Ovary (tissue), 9 donors: Measurements from ENCODE around the gene ABCC1. TPM values are rescaled to one million over a fixed set of nuclear protein-coding genes. Genes with fewer than 3 reads are reported as not detected.
"Not testable (repeated sequence)": the region's sequence is repeated elsewhere in the genome, so short reads cannot be mapped to it uniquely, and the experiment has no call there.

Experiments used
- DNase-seq, 5 donors: peaks; one replicate each; pipeline ENCODE4 v3.0.0-alpha.2; 2019 to 2020
- H3K27ac ChIP-seq, 2 donors: fragments of 200-600 bp; one replicate each; pipeline versions ENCODE4 v1.5.1 to v1.8.0; 2019 to 2022
- H3K27me3 ChIP-seq: fragments of 200-600 bp; one replicate; pipeline ENCODE4 v1.8.0; 2022
- H3K36me3 ChIP-seq: fragments of 200-600 bp; sonication (generic); one replicate; pipeline ENCODE4 v1.5.1; 2019
- H3K4me1 ChIP-seq: one replicate; pipeline ENCODE4 v1.8.1; 2013; ENCODE audit warnings: mild to moderate bottlenecking, moderate library complexity; ENCODE audit not compliant: insufficient read depth
- H3K4me3 ChIP-seq: fragments of 200-600 bp; sonication (generic); one replicate; pipeline ENCODE4 v1.5.1; 2017
- H3K9me3 ChIP-seq, 2 donors: fragments of 200-600 bp in 1 of 2; sonication (generic) in 1 of 2; one replicate each; pipeline versions ENCODE4 v1.5.1 to v1.8.1; 2013 to 2019; ENCODE audit warnings: mild to moderate bottlenecking in 1 of 2, moderate library complexity in 1 of 2
- EP300 ChIP-seq: sonication (generic); formaldehyde crosslinking; IDR thresholded peaks from one replicate; pipeline ENCODE4 v1.6.1; 2017; ENCODE audit warnings: antibody characterized with exemption
- POLR2A ChIP-seq: fragments of 450-650 bp; IDR thresholded peaks from one replicate; pipeline ENCODE4 v1.6.1; 2017; ENCODE audit warnings: antibody characterized with exemption, mild to moderate bottlenecking, moderate library complexity
- WGBS, 3 donors: extraction: QIAGEN DNeasy Blood & Tissue Kit in 1 of 3; methylation state at CpG; one replicate each; pipeline versions ENCODE4 v1.1.5 to v1.1.7; 2013 to 2017; 5-methylcytosine and 5-hydroxymethylcytosine counted together
- intact Hi-C, 4 donors: fragments of 100-400 bp; cut with DNase I; formaldehyde crosslinking; loops; one replicate each; pipeline versions ENCODE4 v1.11.0 to v1.15.1; 2022 to 2023
- polyA plus RNA-seq, 2 donors: library from polyadenylated mRNA; stranded (reverse); fragments of 200-250 nt in 1 of 2; fragments of 350-450 nt in 1 of 2; fragmentation: Illumina TruSeq in 1 of 2; extraction: RNeasy Lipid Tissue Mini Kit (QIAGEN cat#74804) in 1 of 2; gene quantifications; one replicate each; pipeline ENCODE4 v1.2.3, GENCODE V29; 2013 to 2014
- total RNA-seq, 7 donors: library from RNA; depleted of rRNA in 2 of 7; stranded (reverse); fragments of >200 nt in 2 of 7; fragmentation: NEBNext Ultra II Directional in 3 of 7; extraction: Animal tissue kit (Norgen Biotek cat#: 25700) in 3 of 7; gene quantifications; one replicate each; pipeline versions ENCODE4 v1.1.0 to v1.2.4, GENCODE V29; 2016 to 2023
- TF ChIP-seq, protein P1 (sequence below), 3 donors: fragments of 450-650 bp in 2 of 3; fragments of 200-600 bp in 1 of 3; IDR thresholded peaks; one replicate each; pipeline versions ENCODE4 v1.5.1 to v1.8.0; 2016 to 2022; ENCODE audit warnings: antibody characterized with exemption in 3 of 3, mild to moderate bottlenecking in 1 of 3
- donor health status: DM: no; HTN: no; CAD: no; lungs with moderate emphysema.
- donor health status: DM: no; HTN: no; CAD: no.
- donor health status: Bipolar disorder and iron deficiency.
- donor health status: DM: yes; HTN: yes; CAD: no.
- donor health status: DM: no; HTN: no; CAD: no.
- donor health status: DM: yes; HTN: yes; CAD: no.

The ABCC1 gene
- total and polyA plus RNA-seq, 9 donors = 10.0 to 31.1 (median 20.9) TPM

DNA sequence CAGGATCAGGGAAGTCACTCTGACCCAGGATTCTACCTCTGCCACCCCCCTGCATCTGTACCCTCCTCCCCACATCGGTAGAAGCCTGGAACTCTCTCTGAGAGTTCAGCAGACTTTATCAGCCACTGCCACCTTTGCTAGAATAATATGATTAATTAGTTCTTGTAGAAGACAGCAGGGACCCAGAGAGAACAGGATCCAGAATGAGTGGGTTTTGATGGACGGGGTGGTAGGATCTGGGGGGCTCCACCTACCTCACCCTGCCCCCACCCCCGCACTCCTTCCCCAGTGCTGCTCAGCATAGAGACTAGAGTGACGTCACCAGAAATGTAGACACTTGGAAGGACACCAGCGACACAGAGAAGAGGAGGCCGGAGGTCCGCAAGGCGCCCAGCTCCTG lies 240.4 kb downstream of the ABCC1 start:
- no peak for TF ChIP-seq POLR2A
- TF ChIP-seq, protein P1, sequence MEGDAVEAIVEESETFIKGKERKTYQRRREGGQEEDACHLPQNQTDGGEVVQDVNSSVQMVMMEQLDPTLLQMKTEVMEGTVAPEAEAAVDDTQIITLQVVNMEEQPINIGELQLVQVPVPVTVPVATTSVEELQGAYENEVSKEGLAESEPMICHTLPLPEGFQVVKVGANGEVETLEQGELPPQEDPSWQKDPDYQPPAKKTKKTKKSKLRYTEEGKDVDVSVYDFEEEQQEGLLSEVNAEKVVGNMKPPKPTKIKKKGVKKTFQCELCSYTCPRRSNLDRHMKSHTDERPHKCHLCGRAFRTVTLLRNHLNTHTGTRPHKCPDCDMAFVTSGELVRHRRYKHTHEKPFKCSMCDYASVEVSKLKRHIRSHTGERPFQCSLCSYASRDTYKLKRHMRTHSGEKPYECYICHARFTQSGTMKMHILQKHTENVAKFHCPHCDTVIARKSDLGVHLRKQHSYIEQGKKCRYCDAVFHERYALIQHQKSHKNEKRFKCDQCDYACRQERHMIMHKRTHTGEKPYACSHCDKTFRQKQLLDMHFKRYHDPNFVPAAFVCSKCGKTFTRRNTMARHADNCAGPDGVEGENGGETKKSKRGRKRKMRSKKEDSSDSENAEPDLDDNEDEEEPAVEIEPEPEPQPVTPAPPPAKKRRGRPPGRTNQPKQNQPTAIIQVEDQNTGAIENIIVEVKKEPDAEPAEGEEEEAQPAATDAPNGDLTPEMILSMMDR (IDR thresholded peaks at IDR 0.05) = no peak
- no peak for TF ChIP-seq EP300
- DNase-seq = no peak
- Histone ChIP-seq H3K36me3 (no peaks in the 10 kb centered on the region), H3K4me3 (no peak overlapping the region), H3K27ac (no peak overlapping the region), H3K9me3 (no peaks in the 10 kb centered on the region), H3K27me3 (no peaks in the 10 kb centered on the region), H3K4me1 (no peaks in the 10 kb centered on the region)
- 70 to 85% (median 78%) methylated on average over 8 of the region's 8 CpGs for WGBS, 3 donors
- intact Hi-C loops = no loop called here

DNA sequence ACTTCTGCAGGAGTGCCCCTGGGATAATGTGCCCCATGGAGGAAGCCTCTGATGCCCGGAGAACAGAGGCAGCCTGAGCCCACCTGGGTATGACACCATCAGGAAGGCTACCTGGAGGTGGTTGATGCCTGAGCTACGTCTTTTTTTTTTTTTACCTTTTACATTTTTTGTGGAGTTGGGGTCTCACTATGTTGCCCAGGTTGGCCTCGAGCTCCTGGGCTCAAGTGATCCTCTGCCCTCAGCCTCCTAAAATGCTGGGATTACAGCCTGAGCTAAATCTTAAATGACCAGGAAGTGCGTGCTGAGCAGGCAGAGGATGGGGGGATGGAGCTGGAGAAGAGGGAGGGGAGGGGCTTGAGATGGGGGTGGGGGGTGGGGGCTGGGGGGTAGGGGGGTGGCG lies 241.1 kb downstream of the ABCC1 start:
- Histone ChIP-seq H3K27ac (no peak overlapping the region), H3K4me1 (no peaks in the 10 kb centered on the region), H3K36me3 (no peaks in the 10 kb centered on the region), H3K27me3 (no peaks in the 10 kb centered on the region), H3K4me3 (no peak overlapping the region), H3K9me3 (no peaks in the 10 kb centered on the region)
- TF ChIP-seq POLR2A (no peak), EP300 (no peak)
- TF ChIP-seq, protein P1 (IDR thresholded peaks at IDR 0.05) = no peak
- intact Hi-C loops = no loop called here
- no peak for DNase-seq
- 84 to 93% (median 91%) methylated on average over 5 of the region's 5 CpGs for WGBS, 3 donors

DNA sequence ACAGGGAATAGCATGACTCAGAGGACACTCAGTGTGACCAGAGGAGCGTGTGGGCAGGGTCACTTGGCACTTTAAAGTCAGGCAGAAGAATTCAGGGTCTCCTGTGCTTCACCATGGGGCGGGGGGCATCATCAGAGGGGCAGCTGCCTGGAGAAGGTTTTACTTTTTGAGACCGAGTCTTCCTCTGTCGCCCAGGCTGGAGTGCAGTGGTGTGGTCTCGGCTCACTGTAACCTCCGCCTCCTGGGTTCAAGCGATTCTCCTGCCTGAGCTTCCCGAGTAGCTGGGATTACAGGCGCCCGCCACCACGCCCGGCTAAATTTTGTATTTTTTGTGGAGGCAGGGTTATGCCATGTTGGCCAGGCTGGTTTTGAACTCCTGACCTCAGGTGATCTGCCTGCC lies 241.6 kb downstream of the ABCC1 start:
- H3K36me3 ChIP-seq, intact Hi-C loops, DNase-seq, H3K4me1 ChIP-seq, H3K27me3 ChIP-seq, H3K4me3 ChIP-seq, H3K9me3 ChIP-seq, H3K27ac ChIP-seq: not testable (repeated sequence)
- WGBS, 3 donors = 89 to 98% (median 93%) methylated on average over 12 of the region's 12 CpGs

DNA sequence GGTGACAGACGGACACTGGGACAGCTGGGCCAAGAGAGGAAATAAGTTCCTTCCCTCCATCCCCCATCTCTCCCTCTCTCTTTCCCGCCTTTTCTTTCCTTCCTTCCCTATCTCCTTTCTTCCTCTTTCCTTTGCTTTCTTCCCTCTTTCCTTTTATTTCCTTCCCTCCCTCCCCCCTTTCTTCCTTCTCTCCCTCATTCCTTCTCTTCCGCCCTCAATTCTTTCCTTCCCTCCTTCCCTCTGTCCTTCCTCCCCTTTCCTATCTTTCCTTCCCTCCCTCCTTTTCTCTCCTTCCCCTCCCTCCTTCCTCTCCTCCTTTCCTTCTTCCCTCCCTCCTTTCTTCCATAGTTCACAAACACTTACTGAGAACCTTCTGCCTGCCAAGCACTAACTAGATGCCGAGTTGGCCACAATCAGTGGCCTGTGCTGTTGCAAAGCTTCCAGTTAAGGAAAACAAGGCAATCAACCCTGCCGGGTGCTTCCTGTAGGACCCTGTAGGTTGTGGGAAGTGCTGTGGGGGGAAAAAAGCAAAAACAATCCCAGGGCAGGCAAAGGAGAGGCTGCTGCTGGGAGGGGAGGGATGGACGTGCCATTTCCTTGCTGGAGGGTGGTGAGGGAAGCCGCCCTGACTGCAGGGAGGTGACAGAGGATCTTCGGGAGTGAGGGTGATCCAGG lies 242.2 kb downstream of the ABCC1 start:
- Histone ChIP-seq H3K36me3 (no peaks in the 10 kb centered on the region), H3K9me3 (no peaks in the 10 kb centered on the region), H3K4me1 (no peaks in the 10 kb centered on the region), H3K27ac (peak overlapping the region in 1 of 2 donors; percentile 19), H3K27me3 (no peaks in the 10 kb centered on the region), H3K4me3 (no peak overlapping the region)
- intact Hi-C loops = no loop called here
- TF ChIP-seq, protein P1 (IDR thresholded peaks at IDR 0.05) = no peak
- TF ChIP-seq POLR2A = no peak
- TF ChIP-seq EP300 = no peak
- 45 to 58% (median 57%) methylated on average over 7 to 8 of the region's 8 CpGs for WGBS, 3 donors
- no peak for DNase-seq

Other genes starting within 250 kb of the ABCC1 start
- gene MYH11, start 92.6 kb upstream of the ABCC1 start, total RNA-seq = 100 to 1,000 TPM in 4 of 7 donors, 10 to 100 TPM in 3; 50.9 to 886 (median 263) TPM
- gene MYH11, start 92.6 kb upstream of the ABCC1 start, polyA plus RNA-seq = 1,000 to 10,000 TPM in 1 of 2 donors, 100 to 1,000 TPM in 1; 237 to 2,765 TPM
- 10 to 100 TPM; 23.4 to 41.3 (median 30.9) TPM for gene CEP20, start 61.0 kb upstream of the ABCC1 start, total RNA-seq
- gene CEP20, start 61.0 kb upstream of the ABCC1 start, polyA plus RNA-seq = 10 to 100 TPM; 26.8 to 44.4 TPM